H1 (cell line): ENCODE measurements around the gene LCA5L. TPM values are rescaled to one million over a fixed set of nuclear protein-coding genes. Genes with fewer than 3 reads are reported as not detected.
A peak's percentile ranks its signal among the peaks of the same experiment; 100 is the strongest.

Experiments used
- CTCF ChIA-PET: fragments of 300-600 bp; sonication (Branson Sonifier 250); formaldehyde crosslinking; loops from one replicate; lab custom pipeline; 2021; ENCODE audit not compliant: partially characterized antibody; lab: Charles Lee
- POLR2A ChIA-PET: fragments of 300-600 bp; sonication (Branson Sonifier 250); formaldehyde crosslinking; loops from one replicate; lab custom pipeline; 2021; ENCODE audit warnings: inconsistent platforms; ENCODE audit not compliant: partially characterized antibody; lab: Charles Lee
- DNase-seq, 2 experiments: peaks; one replicate each; pipeline versions ENCODE4 v3.0.0 to v3.0.0-alpha.2; 2010 to 2022; ENCODE audit warnings: low spot score in 2 of 2, low read depth in 1 of 2, mixed read lengths in 1 of 2
- FAIRE-seq: peaks from 2 replicates; lab custom pipeline; 2011; peaks lifted over from hg19 to GRCh38; lab: Jason Lieb, UNC
- H2AFZ ChIP-seq: 2 replicates; pipeline ENCODE4 v1.8.1; 2012; ENCODE audit warnings: low read length, inconsistent platforms
- H2AK5ac ChIP-seq: 2 replicates; pipeline ENCODE4 v1.6.1; 2013; ENCODE audit warnings: low read depth, low read length
- H2BK120ac ChIP-seq: replicated peaks from 2 replicates; pipeline ENCODE3; 2013; ENCODE audit warnings: low read depth, low read length, inconsistent platforms
- H2BK12ac ChIP-seq: 2 replicates; pipeline ENCODE4 v1.6.1; 2013; ENCODE audit warnings: low read depth, low read length
- H2BK15ac ChIP-seq: 2 replicates; pipeline ENCODE4 v1.6.1; 2013; ENCODE audit warnings: low read length
- H2BK20ac ChIP-seq: 2 replicates; pipeline ENCODE4 v1.6.1; 2013; ENCODE audit warnings: low read length
- H2BK5ac ChIP-seq: 2 replicates; pipeline ENCODE4 v1.6.1; 2013; ENCODE audit warnings: low read depth, low read length
- H3K14ac ChIP-seq: 2 replicates; pipeline ENCODE4 v1.6.1; 2013; ENCODE audit warnings: inconsistent platforms; ENCODE audit not compliant: insufficient read length
- H3K18ac ChIP-seq: 2 replicates; pipeline ENCODE4 v1.6.1; 2013; ENCODE audit warnings: low read length; ENCODE audit errors: extremely low read depth
- H3K23ac ChIP-seq: 2 replicates; pipeline ENCODE4 v1.6.1; 2013; ENCODE audit warnings: inconsistent platforms; ENCODE audit not compliant: insufficient read length
- H3K23me2 ChIP-seq: 2 replicates; pipeline ENCODE4 v1.6.1; 2013; ENCODE audit warnings: low read depth, low read length
- H3K27ac ChIP-seq: 2 replicates; pipeline ENCODE4 v1.6.1; 2011; ENCODE audit warnings: low read depth, low read length, inconsistent platforms
- H3K27me3 ChIP-seq, 4 experiments: replicated peaks in 1 of 4; 1 replicate in 1 of 4; 2 replicates in 3 of 4; pipeline versions ENCODE4 v1.6.1 to v1.8.1; 2011 to 2013; ENCODE audit warnings: low read length in 3 of 4, mild to moderate bottlenecking in 3 of 4, inconsistent platforms in 2 of 4, mixed read lengths in 2 of 4, moderate library complexity in 1 of 4; ENCODE audit not compliant: control insufficient read depth in 3 of 4, insufficient read depth in 3 of 4; ENCODE audit errors: extremely low read depth in 1 of 4
- H3K36me3 ChIP-seq, 4 experiments: 2 replicates each; pipeline versions ENCODE4 v1.6.1 to v1.8.1; 2011 to 2013; ENCODE audit warnings: mild to moderate bottlenecking in 4 of 4, low read length in 3 of 4, moderate library complexity in 2 of 4, control low read depth in 1 of 4, inconsistent platforms in 1 of 4; ENCODE audit not compliant: insufficient read depth in 4 of 4, control insufficient read depth in 2 of 4
- H3K4ac ChIP-seq: replicated peaks from 2 replicates; pipeline ENCODE3; 2013; ENCODE audit warnings: low read length, low read depth, mixed read lengths, inconsistent platforms; ENCODE audit not compliant: insufficient read length
- H3K4me1 ChIP-seq, 4 experiments: replicated peaks in 1 of 4; 1 replicate in 1 of 4; 2 replicates in 3 of 4; pipeline versions ENCODE4 v1.6.1 to v1.8.1; 2011 to 2013; ENCODE audit warnings: low read length in 3 of 4, inconsistent platforms in 2 of 4, mixed read lengths in 1 of 4; ENCODE audit not compliant: insufficient read depth in 4 of 4, control insufficient read depth in 3 of 4
- H3K4me2 ChIP-seq, 2 experiments: 2 replicates each; pipeline versions ENCODE4 v1.6.1 to v1.8.1; 2011 to 2013; ENCODE audit warnings: low read depth in 2 of 2, low read length in 2 of 2, control low read depth in 1 of 2, inconsistent platforms in 1 of 2, mild to moderate bottlenecking in 1 of 2; ENCODE audit not compliant: insufficient read depth in 1 of 2
- H3K4me3 ChIP-seq, 4 experiments: fragments of 200-600, 300-600 bp in 1 of 4; sonication (generic), shearing (Covaris generic), sonication (Bioruptor Twin) in 1 of 4; 2 replicates each; pipeline versions ENCODE4 v1.5.1 to v1.8.1; 2011 to 2016; ENCODE audit warnings: low read length in 4 of 4, low read depth in 3 of 4, control low read depth in 2 of 4, inconsistent platforms in 2 of 4, mild to moderate bottlenecking in 2 of 4, mixed read lengths in 1 of 4, moderate library complexity in 1 of 4; ENCODE audit not compliant: insufficient read depth in 2 of 4; ENCODE audit errors: extremely low read depth in 1 of 4
- H3K56ac ChIP-seq: replicated peaks from 2 replicates; pipeline ENCODE3; 2013; ENCODE audit warnings: low read depth, mild to moderate bottlenecking, mixed read lengths, low read length, inconsistent platforms; ENCODE audit not compliant: insufficient read length
- H3K79me1 ChIP-seq: 2 replicates; pipeline ENCODE4 v1.6.1; 2013; ENCODE audit warnings: low read depth, low read length, control low read depth
- H3K79me2 ChIP-seq, 2 experiments: 2 replicates each; pipeline versions ENCODE4 v1.6.1 to v1.8.1; 2012 to 2013; ENCODE audit warnings: low read length in 2 of 2, mild to moderate bottlenecking in 2 of 2, inconsistent platforms in 1 of 2; ENCODE audit not compliant: insufficient read depth in 2 of 2, control insufficient read depth in 1 of 2
- H3K9ac ChIP-seq, 4 experiments: replicated peaks in 1 of 4; 1 replicate in 1 of 4; 2 replicates in 3 of 4; pipeline versions ENCODE4 v1.6.1 to v1.8.1; 2011 to 2013; ENCODE audit warnings: low read depth in 3 of 4, low read length in 3 of 4, control low read depth in 2 of 4, mild to moderate bottlenecking in 2 of 4, moderate library complexity in 2 of 4, inconsistent platforms in 1 of 4; ENCODE audit errors: extremely low read depth in 1 of 4
- H3K9me3 ChIP-seq, 2 experiments: 2 replicates each; pipeline versions ENCODE4 v1.6.1 to v1.8.1; 2012 to 2013; ENCODE audit warnings: mild to moderate bottlenecking in 2 of 2, moderate library complexity in 2 of 2, control low read depth in 1 of 2, inconsistent platforms in 1 of 2, low read depth in 1 of 2, low read length in 1 of 2, mixed read lengths in 1 of 2; ENCODE audit not compliant: insufficient read depth in 2 of 2
- H4K20me1 ChIP-seq, 2 experiments: replicated peaks in 1 of 2; 2 replicates each; pipeline versions ENCODE3 to v1.8.1; 2011 to 2013; ENCODE audit warnings: inconsistent platforms in 2 of 2, low read length in 2 of 2, mild to moderate bottlenecking in 1 of 2; ENCODE audit not compliant: insufficient read depth in 2 of 2, control insufficient read depth in 1 of 2
- H4K5ac ChIP-seq: 2 replicates; pipeline ENCODE4 v1.6.1; 2013; ENCODE audit warnings: low read length, low read depth, mixed read lengths, inconsistent platforms; ENCODE audit not compliant: insufficient read length
- H4K8ac ChIP-seq: 2 replicates; pipeline ENCODE4 v1.8.0; 2013; ENCODE audit warnings: mild to moderate bottlenecking, moderate library complexity, low read length, inconsistent platforms; ENCODE audit not compliant: insufficient read depth; ENCODE audit errors: extremely low read depth
- H4K91ac ChIP-seq: replicated peaks from 2 replicates; pipeline ENCODE3; 2013; ENCODE audit warnings: low read length, mixed read lengths, inconsistent platforms; ENCODE audit not compliant: insufficient read length
- SAP30 ChIP-seq: fragments of 300-600 bp; sonication (generic); IDR thresholded peaks from 2 replicates; pipeline ENCODE4 v1.7.1; 2012; ENCODE audit warnings: low read length, moderate library complexity, mild to moderate bottlenecking, inconsistent platforms; ENCODE audit not compliant: insufficient read depth, insufficient replicate concordance
- WGBS, 2 experiments: shearing (Covaris generic) in 1 of 2; methylation state at CpG; one replicate each; pipeline versions ENCODE4 v1.1.6 to v1.1.7; 2013 to 2015; ENCODE audit warnings: low lambda C conversion rate in 2 of 2, mixed read lengths in 2 of 2, inconsistent platforms in 1 of 2, low coverage in 1 of 2, missing lambda C conversion rate in 1 of 2; ENCODE audit not compliant: insufficient replicate concordance in 2 of 2, insufficient coverage in 1 of 2, insufficient read length in 1 of 2; ENCODE audit errors: extremely low coverage in 1 of 2, missing lambda C conversion rate in 1 of 2; 5-methylcytosine and 5-hydroxymethylcytosine counted together
- polyA plus RNA-seq, 7 experiments: library from polyadenylated mRNA; depleted of rRNA in 3 of 7; stranded (reverse) in 5 of 7; unstranded in 2 of 7; fragments of >200 nt in 5 of 7; fragments of 200-250 nt in 2 of 7; gene quantifications; 1 replicate in 5 of 7; 2 replicates in 1 of 7; 4 replicates in 1 of 7; pipeline versions ENCODE4 v1.2.1 to v1.2.3, GENCODE V29; 2011 to 2013; ENCODE audit warnings: missing spikeins in 2 of 7, mixed read lengths in 2 of 7
- total RNA-seq: library from RNA; stranded (reverse); fragmentation: NEBNext Ultra II Directional; extraction: Animal tissue kit (Norgen Biotek cat#: 25700); gene quantifications from 2 replicates; pipeline ENCODE4 v1.2.1, GENCODE V29; 2021

Gene LCA5L
- total and polyA plus RNA-seq, 2 of the 8 experiments (the other 6 are each of a cell fraction or from before 2014, with no cell fraction given): 0.11 to 0.84 TPM

GRCh38 chr21:39422527-39423241 is 22.9 kb downstream of the LCA5L start:
- Histone ChIP-seq H2BK5ac (no peak overlapping the region), H3K23me2 (no peaks in the 10 kb centered on the region), H2BK20ac (no peak overlapping the region), H2BK15ac (no peak overlapping the region), H3K14ac (no peak overlapping the region), H3K79me1 (no peaks in the 10 kb centered on the region), H3K4me3 (no peak overlapping the region), H3K4ac (no peak overlapping the region), H2AK5ac (no peak overlapping the region), H2BK12ac (no peak overlapping the region), H3K27ac (no peak overlapping the region), H3K36me3 (no peaks in the 10 kb centered on the region), H3K23ac (no peak overlapping the region), H4K8ac (no peak overlapping the region), H3K4me1 (peaks cover 0 to 2% (median 0%) of the 10 kb centered on the region in 4 experiments; a peak in 1 of 7 replicates), H3K9me3 (no peaks in the 10 kb centered on the region), H3K27me3 (no peaks in the 10 kb centered on the region), H3K79me2 (no peaks in the 10 kb centered on the region), H3K18ac (no peak overlapping the region), H2BK120ac (no peak overlapping the region), H3K56ac (no peak overlapping the region), H3K9ac (no peak overlapping the region), H2AFZ (no peak overlapping the region), H4K5ac (no peak overlapping the region), H4K91ac (no peak overlapping the region), H4K20me1 (no peaks in the 10 kb centered on the region), H3K4me2 (no peak overlapping the region; a peak in 1 of 4 replicates)
- WGBS, 2 experiments: 75% methylated on average over 5 of the region's 5 CpGs; no CpG with 5 or more reads in 1 of the 2 experiments
- TF ChIP-seq SAP30: no peak
- ChIA-PET POLR2A (interaction anchor here (0.7 kb wide), 1 partner anchor 18 kb away, joined by 3 read pairs; no protein-coding TSS in a partner anchor), CTCF (interaction anchor here (0.6 to 2.1 kb wide), 2 partner anchors 18 to 205 kb away, joined by 3 to 11 read pairs; no protein-coding TSS in a partner anchor)
- DNase-seq: no peak
- peak; percentile 55 for FAIRE-seq
